Measurements from ENCODE around the gene CCIN.
A peak's percentile ranks its signal among the peaks of the same experiment; 100 is the strongest.
"Not testable (repeated sequence)": the region's sequence is repeated elsewhere in the genome, so short reads cannot be mapped to it uniquely, and the experiment has no call there.

The CCIN gene

GRCh38 chr9:36169166-36169565 is at the start of gene CCIN:
CCIN (plus strand) TSS chr9:36169388; CDS start chr9:36169503, 115 bp downstream.
- no peak for DNase-seq (ENCODE audit: low read depth)

- DNase-seq (ENCODE audit: low read depth), result no peak
These were observed 49.7 kb upstream of the CCIN start for GRCh38 chr9:36119476-36119875.

- DNase-seq (ENCODE audit: low read depth), result no peak
These were observed 48.5 kb upstream of the CCIN start for GRCh38 chr9:36120705-36121104.

GRCh38 chr9:36121971-36122370 is 47.2 kb upstream of the CCIN start:
- no peak for DNase-seq (ENCODE audit: low read depth)

- no peak for DNase-seq (ENCODE audit: low read depth)
These were observed 45.7 kb upstream of the CCIN start for GRCh38 chr9:36123515-36123914.

- no peak for DNase-seq (ENCODE audit: low read depth)
These were observed 43.9 kb upstream of the CCIN start for GRCh38 chr9:36125062-36125855.

GRCh38 chr9:36126016-36126730 is 43.0 kb upstream of the CCIN start:
- DNase-seq (ENCODE audit: low read depth), result no peak

- no peak for DNase-seq (ENCODE audit: low read depth)
These were observed 41.4 kb upstream of the CCIN start for GRCh38 chr9:36127652-36128244.

GRCh38 chr9:36128349-36128748 is 40.8 kb upstream of the CCIN start:
- no peak for DNase-seq (ENCODE audit: low read depth)

- DNase-seq (ENCODE audit: low read depth), result no peak
These were observed 40.0 kb upstream of the CCIN start for GRCh38 chr9:36129139-36129538.

GRCh38 chr9:36131666-36132065 is 37.5 kb upstream of the CCIN start:
- not testable (repeated sequence) for DNase-seq (ENCODE audit: low read depth)

- peak; percentile 49 for DNase-seq (ENCODE audit: low read depth)
These were observed 37.1 kb upstream of the CCIN start for GRCh38 chr9:36132086-36132485.

- DNase-seq (ENCODE audit: low read depth), result no peak
These were observed 34.3 kb upstream of the CCIN start for GRCh38 chr9:36134761-36135505.

- no peak for DNase-seq (ENCODE audit: low read depth)
These were observed 33.4 kb upstream of the CCIN start for GRCh38 chr9:36135741-36136271.

- peak; percentile 58 for DNase-seq (ENCODE audit: low read depth)
These were observed 32.8 kb upstream of the CCIN start, which contains the start of gene GLIPR2 for GRCh38 chr9:36136272-36136893. GLIPR2 (plus strand) TSS chr9:36136733; CDS start chr9:36136779, 46 bp downstream.

GRCh38 chr9:36136894-36137391 is 32.2 kb upstream of the CCIN start:
- no peak for DNase-seq (ENCODE audit: low read depth)

- no peak for DNase-seq (ENCODE audit: low read depth)
These were observed 31.7 kb upstream of the CCIN start for GRCh38 chr9:36137392-36138004.

GRCh38 chr9:36138496-36138895 is 30.7 kb upstream of the CCIN start:
- DNase-seq (ENCODE audit: low read depth), result no peak

GRCh38 chr9:36138901-36139300 is 30.3 kb upstream of the CCIN start:
- no peak for DNase-seq (ENCODE audit: low read depth)

Measured in fibroblast of gingiva (primary cell).